HG02981 (cell line): Measurements from ENCODE around the gene FGFRL1.

Experiments
- ATAC-seq: cut with Tn5 transposase; IDR thresholded peaks from one replicate; pipeline ENCODE4 v1.9.1; 2021; ENCODE audit warnings: mild to moderate bottlenecking, moderate library complexity; ENCODE audit not compliant: unreplicated experiment

Gene FGFRL1, protein sequence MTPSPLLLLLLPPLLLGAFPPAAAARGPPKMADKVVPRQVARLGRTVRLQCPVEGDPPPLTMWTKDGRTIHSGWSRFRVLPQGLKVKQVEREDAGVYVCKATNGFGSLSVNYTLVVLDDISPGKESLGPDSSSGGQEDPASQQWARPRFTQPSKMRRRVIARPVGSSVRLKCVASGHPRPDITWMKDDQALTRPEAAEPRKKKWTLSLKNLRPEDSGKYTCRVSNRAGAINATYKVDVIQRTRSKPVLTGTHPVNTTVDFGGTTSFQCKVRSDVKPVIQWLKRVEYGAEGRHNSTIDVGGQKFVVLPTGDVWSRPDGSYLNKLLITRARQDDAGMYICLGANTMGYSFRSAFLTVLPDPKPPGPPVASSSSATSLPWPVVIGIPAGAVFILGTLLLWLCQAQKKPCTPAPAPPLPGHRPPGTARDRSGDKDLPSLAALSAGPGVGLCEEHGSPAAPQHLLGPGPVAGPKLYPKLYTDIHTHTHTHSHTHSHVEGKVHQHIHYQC

DNA sequence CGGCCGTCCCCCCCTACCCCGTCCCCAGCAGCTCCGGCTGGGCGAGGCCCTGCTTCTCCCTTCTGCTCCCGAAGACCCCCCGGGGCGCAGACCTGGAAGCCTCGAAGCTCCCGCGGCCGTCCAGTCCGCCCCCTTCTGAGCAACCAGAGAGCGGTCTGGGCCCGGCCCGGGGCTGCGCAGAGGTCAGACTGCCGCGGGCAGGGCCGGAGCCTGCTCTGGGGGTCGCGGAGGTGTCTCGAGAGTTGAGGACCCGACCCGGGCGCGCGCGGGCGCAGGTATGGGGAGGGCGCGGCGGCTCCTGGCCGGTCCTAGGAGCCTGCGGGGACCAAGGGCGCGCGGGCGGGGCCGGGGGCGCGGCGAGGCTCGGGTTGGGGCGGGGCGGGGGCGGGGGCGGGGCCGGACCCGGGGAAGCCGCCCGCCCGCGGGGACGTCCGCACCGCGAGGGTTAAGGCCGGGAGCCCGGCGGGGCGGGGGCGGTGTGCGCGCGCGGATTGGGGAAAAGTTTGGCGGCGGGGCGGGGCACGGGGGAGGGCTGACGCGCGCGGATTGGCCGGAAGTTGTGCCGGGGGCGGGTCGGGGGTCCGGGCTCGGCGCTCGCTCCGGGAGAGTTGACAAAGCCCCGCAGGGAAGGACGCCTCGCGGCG is at the start of gene FGFRL1:
Gene FGFRL1, plus strand, starts transcription at position 605 of the 644 bp plus-strand sequence. CDS start 860 bp downstream, outside the sequence.
- peak; percentile 36 for ATAC-seq

DNA sequence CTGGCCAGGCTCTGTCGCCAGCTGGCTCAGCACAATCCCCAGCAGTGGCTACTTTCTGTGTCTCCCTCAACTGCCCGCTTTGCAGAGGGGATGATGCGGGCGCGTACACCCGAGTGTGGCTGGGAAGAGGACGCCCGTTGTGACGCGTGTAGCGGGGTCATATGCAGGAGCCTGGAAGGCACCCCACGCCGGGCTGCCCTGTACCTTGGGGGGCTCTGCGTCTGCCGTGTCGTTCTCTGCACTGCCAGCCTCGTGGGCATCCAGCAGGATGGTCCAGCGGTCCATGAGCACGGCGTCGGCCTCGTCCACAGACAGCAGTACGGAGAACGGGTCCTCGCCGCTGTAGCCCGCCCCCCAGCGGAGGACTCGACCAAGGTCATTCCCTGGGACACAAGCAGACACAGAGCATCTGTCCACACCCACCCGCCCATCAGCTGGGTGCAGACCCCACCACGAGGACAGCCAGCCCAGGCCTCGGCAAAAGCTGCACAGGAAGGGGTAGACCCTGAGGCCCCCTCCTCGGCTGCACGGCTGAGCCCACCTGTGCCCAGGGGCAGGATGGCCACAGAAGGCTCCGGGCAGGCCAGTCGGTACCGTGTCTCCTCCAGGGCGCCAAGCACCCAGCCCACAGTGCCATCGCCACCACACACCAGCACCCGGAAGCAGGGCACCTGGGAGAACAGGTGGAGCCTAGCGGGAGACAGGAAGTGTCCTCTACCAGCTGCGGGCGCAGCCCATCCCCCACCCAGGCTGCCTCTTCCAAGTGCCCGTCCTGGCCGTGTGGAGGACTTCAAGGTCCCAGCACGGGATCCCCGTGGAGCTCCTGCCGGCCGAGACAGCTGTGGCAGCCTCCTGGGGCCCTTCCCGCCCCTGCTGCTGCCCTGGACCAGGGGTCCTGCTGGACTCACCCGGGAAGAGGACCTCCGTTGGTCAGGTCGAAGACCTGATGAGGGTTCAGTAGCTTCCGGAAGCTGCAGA is 48.9 kb upstream of the FGFRL1 start:
- no peak for ATAC-seq

DNA sequence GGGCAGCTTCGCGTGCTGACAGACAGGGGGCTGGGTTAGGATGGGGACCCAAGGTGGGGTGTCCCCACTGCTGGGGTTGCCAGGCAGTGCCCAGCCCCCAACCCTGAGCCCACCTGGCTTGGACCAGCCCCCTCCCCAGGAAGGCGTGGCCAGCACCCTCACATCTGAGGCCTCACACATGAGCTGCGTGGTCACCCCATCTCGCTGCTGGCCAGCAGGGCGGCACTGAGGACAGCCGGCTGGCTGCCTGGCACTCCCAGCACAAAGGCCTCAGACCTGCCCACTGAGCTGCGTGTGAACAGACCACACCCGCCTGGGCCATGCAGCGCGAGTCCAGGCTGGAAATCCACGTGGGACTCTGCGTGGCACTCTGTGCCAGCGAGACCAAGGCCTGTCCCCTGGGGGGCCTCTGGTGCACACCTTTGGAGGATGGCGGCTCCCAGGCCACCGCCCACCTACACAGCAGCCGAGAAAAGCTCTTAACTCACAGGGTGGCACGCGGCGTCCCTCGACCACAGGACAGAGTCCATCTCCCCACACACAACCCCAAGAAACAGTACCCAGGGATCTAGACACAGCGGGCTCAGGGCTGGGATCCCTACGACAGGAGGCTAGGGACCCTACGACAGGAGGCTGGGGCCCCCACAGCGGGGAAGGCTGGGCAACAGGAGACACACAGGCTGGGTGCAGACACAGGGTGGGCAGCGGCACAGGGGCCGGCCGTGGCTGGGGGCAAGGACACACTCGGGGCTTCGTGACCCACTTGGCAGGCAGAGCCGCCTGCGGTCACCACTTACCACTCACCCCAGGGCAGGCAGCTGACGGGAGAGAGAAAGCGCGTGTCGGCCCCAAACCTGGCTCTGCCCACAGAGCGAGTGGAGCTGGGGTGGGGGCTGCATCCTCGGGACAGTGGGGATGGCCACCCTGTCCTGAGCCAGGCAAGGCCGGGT is 47.9 kb upstream of the FGFRL1 start:
- no peak for ATAC-seq

DNA sequence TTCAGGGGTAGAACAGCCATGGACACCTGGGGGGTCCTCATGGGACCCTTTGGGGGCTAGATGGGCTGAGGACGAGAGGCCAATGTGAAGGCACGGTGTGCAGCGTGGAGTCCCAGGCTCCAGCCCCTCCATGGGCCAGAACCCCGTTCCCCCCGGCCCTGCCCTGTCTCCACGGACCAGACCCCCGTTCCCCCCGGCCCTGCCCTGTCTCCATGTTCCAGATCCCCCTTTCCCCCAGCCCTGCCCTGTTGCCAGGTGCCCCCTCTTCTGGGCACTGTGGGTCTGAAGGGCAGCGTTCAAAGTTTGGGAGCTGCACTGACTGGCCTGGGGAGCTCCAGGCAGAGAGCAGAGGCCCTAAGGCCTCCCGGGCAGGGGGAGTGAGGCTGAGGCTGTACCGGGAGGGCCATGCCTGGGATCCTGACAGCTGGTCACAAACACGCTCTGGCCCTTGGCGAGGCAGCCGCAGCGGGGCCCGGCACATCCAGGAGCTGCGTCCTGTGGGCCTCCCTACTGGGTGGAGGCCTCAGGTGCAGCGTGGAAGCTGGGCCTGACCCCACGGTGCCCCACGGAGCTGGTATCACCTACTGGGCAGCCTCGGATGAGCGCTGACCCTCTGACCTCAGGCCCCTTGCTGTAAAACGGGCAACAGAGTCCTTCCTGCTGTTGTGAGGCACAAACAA is 46.9 kb upstream of the FGFRL1 start:
- ATAC-seq: no peak

DNA sequence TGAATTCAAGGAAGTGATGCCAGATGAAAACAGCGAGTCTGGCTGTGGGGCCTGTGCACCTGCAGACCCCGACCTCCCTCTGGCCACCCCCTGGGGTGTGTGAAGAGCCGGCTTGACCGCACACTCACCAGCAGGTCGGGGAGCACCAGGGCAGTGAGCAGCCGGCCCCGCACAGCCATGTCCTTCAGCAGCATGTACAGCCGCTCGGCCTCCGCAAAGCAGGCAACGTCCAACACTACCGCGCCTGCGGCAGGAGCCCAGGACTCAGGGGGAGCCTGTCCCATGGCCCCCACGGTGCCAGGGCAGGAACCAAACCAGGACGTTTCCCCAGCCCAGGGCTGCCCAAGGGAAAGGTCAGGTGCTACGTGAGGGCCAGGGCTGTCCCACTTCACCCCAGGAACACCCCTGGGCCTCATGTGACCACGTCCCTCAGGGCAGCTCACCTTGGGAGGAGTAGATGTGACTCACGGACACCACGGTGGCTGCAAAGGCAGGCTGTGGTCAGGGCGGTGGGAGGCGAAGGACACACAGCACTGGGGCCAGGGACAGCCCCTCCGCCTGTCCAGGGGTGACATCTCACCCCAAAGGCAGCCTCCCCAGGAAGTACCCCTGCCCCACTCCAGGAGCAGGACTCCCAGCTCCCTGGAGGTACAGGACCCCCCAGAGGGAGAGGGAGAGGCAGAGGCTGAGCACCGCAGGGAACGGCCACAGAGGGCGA is 46.2 kb upstream of the FGFRL1 start:
- no peak for ATAC-seq

DNA sequence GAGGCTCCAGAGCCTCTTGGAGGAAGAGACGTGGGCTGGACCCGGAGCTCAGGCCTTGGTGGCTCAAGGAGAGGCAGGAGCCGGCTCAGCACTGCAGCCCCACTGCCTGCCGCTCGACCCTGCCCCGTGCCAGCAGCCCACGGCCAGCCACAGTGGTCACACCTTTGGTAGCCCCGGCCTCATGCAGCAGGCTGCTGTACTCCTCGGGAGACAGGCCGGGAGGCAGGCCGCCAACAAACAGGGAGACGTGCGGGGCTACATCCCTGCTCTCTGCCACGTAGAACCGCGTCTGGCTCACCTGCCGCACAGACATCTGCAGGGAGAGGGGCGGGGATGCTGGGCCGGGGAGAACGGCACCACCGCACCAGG is 45.7 kb upstream of the FGFRL1 start:
- ATAC-seq: no peak

DNA sequence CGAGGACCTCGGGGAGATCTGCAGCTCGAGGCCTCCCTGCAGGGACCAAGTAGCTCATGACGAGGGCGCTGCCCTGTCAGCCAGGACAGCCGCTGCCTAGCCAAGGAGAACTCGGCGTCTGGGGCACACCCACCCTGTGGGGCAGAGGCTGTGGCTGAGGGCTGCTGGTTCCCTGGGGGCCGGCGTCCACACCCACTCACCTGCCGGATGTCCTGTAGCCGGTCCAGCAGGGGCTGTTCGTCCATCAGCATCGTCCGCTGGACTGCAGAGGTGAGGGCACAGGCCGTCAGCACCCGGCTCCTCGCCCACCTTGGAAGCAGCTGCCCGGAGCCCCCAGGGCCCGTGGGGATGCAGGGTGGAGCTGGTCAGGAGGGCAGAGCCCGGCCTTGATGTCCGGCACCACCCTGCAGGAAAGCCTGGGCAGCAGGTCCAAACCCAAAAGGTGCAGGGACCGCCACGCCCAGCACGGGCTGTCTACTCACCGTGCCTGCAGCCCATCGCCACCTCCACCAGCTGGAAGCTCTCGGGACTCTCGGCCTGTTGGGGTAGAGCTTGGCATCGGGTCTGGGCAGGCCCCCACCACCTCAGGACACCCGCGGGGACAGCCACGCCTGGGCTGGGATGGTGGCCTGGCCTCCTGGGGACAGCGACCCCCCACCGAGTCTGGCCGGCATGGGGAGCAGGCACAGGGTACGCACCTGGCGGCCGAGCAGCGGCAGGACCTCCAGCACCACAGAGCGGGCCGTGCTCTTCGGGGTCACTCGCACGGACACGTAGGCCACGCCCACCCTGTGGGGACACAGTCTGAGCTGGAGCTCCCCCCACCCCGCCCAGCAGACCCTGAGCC is 44.9 kb upstream of the FGFRL1 start:
- ATAC-seq: no peak

DNA sequence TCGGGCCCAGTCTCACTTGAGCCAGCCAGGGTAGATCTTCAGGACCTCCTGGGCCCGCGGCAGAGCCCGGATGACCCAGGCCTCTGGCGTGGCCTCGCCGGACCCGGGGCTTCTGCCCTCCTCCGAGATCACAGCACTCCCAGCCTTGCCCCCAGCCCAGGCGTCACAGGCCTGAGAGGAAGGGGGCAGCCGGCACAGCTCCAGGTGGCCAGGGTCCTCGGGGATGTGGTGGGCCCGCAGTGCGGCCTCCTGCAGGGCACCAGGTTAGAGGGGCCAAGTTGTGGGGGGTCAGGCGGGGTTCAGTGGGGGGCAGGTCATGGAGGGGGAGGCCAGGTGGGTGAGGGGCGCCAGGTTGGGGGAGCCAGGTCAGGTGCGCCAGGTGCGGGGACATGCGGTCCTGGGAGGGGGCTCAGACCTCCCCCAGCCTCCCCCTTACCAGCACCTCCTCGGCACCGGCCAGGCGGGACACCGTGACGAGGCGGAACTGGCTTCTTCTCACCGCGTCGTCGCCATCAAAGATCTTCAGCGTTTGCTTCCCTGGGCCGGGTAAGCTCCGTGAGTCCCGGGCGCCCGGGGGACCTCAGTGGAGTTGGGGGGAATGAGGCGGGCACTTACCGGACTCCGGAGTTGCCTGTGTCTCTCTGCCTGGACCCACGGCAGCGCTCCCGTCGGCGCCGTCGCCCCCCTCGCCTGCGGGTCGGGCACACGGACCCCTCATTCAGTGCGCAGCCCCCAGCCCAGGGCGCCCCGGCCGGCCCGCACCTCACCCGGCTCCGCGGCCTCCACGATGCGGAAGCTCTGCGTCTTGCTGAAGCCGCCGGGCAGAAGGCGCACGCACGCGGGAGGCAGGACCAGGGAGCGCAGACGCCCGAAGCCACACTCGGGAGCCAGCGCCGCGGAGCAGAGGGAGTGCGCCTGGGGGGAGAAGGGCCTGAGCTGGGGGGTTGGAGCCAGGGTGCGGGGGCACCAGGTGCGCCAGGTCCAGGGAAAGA is 44.0 kb upstream of the FGFRL1 start:
- no peak for ATAC-seq

DNA sequence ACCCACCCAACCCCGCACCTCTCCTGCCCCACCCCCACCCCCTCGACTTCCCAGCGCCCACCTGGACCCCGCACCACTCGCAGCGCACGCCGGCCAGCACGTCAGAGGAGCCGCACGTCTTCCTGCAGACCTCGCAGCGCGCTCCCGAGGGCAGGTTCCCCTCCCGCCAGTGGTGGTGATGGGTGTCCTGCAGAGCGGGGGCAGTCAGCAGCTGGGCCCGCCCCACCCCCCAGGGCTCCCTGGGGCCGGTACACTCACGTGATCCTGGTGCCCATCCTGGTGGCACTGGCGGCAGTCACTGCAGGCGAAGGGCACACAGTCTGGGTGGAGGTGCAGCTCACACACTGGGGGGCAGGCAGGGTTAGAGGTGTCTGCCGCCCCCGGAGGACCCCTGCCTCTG is 43.2 kb upstream of the FGFRL1 start:
- ATAC-seq: no peak

DNA sequence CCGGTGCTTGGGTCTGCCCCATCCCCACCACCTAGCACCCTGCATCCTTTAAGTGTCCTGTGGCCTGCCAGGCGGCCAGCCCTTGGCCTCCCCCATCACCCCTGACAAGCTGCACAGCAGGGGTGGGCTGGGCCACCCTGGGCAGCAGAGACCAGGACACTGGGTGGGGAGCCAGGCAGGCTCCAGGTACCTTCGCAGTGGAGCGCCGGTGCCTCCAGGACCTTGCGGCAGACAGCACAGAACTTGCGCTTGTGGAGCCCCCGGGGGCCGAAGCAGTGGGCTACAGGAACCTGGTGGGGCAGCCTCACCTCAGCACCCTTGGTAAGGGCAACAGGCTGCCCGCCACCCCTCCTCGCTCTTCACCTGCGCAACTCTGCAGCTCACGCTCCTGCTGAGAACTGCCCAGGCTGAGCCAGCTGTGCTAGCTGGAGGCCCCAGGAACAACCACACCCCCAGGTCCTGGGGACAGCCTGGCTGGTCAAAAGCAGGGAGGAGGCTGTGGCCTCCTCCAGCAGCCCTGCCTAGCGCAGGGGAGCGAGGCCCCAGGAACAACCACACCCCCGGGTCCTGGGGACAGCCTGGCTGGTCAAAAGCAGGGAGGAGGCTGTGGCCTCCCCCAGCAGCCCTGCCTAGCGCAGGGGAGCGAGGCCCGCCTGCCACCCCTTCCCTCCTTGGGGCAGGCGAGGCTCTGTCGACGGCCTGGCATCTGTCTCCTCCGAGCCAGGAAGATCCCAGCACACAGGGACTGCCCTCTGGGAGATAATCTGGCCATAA is 42.6 kb upstream of the FGFRL1 start:
- ATAC-seq: no peak

DNA sequence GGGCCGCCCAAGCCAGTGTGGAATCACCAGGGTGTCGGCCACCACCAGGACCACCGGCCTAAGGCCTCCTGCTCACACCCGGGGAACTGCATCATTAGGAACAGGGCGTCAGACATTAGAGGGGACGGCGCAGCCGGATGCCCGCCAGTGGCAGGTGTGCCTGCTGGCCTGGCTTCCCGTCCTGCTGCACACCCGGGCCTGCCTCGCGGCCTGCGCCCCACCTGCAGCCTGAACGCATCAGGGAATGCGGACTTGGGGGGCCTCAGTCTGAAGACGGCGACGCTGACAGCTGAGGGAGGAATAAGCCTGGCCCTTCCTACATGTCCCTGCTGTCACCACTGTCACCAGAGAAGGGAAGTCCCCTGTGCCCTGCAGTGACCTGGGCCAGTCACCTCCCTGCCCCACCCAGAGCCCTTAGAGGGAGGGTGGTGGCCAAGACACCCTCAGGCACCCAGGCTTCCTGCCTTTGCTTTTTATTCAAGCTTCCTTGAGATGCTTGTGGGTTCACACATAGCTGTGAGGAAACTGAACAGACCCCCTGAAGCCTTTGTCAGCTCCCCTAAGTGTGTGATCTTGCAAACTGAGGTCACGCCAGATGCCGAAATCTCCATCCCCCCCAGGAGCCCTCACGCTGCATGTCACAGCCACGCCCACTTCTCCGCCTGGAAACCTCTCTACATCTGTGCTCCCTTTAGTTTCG is 41.2 kb upstream of the FGFRL1 start:
- ATAC-seq: no peak

DNA sequence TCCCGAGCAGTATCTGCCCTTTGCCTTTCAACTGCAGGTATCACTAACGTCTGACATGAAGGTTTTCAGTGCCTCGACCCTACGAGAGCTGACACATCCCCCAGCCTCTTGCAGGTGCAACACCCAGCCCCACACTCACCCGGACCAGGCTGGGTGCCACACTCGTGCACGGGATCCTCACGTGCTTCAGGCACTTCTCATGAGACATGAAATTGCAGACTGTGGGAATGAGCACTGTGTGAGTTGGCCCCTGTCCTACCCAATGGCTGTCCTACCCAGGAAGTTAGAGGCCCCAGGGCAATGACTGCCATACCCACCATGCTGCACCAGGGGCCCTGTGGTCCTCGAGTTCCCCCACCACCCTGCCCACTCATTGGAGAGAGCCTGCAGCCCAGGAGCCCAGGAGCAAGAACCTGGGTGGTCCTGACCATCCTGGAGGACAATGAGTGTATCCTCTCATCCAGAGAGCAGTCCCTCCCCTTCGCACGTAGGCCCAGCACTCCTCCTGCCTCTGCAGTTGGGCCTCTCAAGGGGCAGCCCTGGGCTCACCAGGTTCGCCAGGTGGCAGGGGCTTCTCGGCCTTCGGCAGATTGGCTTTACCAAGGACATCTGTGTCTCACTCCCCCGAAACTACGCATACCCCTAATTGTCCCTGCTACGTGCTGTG is 40.4 kb upstream of the FGFRL1 start:
- ATAC-seq: no peak

DNA sequence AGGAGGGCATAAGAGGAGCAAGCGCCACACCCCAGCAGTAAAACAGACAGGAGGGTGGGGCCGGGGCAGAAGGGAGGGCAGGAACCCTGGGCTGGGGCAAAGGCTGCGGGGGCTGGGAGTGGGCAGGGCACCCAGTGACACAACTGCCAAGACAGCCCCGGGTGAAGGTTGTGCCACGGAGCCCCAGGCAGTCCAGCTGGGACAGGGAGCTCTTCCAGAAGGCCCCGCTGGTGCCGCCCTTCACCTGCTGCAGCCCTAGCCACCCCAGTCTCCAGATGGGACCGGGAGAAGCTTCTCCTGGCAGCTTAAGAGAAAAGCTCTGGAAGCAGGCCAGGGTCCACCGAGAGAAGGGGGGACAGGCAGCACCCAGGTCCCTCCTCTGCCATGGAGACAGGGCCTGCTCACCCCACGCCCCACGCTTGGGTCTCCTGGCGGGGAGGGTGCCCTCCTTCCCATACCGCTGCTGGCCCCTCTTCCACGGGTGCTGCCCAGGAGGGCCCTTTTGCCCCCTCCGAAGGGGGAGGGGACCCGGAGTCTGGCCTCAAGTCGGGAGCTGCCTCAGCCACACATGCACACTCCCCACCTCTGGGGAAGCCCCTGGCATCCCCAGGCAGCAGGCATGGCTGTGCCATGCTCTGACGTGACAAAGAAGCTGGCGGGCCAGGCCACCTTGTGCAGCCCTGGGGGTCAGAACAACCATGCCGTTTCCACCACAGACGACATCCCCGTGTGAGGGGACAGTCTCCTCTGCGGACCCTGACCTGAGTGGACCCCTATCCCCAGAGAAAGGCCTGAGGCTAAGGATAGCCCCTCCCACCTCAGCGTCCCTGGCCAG is 39.5 kb upstream of the FGFRL1 start:
- no peak for ATAC-seq
